HS-27A (cell line): Measurements from ENCODE around the gene ARPC2.
"Not testable (repeated sequence)": the region's sequence is repeated elsewhere in the genome, so short reads cannot be mapped to it uniquely, and the experiment has no call there.

ENCODE experiments used
- DNase-seq: peaks from one replicate; pipeline ENCODE4 v3.0.0-alpha.2; 2012; ENCODE audit warnings: low read depth, missing footprints

Gene ARPC2

GRCh38 chr2:218216674-218217359, at the start of gene ARPC2:
TSS of gene ARPC2 (plus strand) at chr2:218217189. CDS start at chr2:218217471, 282 bp downstream.
- DNase-seq, result peak; percentile 51

GRCh38 chr2:218168016-218168415, 49.0 kb upstream of the ARPC2 start:
- no peak for DNase-seq

DNA sequence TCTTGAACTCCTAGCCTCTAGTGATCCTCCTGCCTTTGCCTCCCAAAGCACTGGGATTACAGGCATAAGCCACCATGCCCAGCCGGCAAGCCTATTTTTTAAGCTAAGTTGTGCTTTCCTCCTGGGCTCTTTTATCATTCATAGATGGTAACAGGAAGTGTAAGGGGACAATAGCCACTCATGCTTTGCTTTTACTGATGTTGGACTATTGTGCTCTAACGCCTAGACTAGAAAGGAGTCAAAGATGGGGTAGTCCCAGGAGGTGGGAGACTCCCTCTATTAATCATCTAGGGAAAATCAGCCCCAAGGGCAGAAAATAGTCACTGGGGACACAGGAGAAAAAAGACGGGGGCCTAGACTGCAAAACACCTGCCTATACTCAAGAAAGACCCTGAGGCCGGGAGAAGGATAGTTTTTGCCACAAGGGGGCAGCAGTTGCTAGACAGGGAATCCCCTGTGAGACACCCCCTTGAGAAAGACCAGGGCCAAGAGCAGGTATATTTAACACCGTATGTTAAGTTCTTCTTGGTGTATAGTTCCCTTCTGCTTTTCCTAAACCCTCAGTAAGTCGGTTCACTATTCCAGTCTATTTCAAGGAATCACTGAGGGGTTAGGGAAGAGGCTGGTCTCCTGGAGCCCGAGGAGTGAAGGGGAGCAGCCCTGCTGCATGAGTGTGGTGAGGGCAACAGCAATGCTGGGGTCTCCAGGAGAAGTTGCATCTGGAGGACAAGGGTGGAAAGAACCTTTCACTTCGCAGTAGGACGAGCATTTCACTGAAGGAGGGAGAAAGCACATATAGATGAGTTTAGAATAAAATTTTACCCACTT, 48.1 kb upstream of the ARPC2 start:
- peak; percentile 3 for DNase-seq

DNA sequence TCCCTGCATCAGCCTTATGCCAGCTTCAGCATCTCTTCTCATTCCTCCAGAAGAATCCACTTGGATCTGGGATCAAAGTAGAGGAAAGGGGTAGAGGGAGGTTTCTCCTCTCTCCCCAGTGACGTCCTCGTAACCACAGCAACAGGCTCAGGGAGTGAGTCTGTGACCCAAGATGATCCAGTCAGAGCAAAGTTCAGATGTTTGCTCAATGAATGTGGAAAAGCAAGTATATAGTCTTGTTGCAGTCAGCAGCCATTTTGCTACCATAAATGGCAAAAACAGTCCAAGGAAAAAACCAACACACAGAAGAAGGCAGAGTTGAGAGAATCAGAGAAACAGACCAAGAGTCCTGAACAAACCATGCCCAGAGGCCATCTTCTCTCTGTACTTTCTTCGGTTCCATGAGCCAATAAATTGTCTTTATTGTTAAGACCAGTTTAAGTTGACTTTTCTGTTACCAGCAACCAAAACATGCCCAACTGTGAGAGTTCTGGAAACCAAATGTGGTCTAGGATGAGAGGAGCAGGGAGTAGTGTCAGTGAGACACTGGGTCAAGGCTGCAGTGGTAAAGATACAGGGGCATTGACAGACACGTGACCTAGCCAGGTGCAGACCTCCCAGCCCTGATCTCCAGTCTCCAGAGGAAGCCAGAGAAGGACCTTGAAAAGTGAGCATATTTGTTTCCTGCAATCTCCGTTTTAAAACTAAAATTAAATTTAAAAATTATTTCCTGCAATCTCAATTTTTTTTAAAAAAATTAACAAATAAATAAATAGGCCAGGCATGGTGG, 47.0 kb upstream of the ARPC2 start:
- no peak for DNase-seq

- DNase-seq, result not testable (repeated sequence)
Measured at GRCh38 chr2:218171744-218172143, 45.2 kb upstream of the ARPC2 start.

DNA sequence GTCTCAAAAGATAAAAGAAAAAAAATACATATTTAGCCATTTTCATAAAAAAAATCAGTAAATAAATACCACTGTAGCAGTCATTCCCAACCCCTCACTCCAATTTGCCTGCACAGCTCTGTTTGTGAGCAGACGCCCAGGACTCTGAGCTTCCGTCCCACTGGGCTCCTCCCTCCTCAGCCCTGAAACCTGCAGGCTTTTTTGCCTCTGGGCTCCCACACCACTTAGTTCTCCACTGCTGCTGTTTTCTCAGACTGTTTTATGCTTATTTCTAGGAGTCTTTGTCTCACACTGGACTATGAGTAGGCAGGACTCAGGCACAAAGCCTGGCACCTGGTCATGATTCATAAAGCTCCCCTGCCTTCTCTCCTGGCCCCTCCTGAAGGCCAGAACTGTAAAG, 44.1 kb upstream of the ARPC2 start:
- no peak for DNase-seq

DNA sequence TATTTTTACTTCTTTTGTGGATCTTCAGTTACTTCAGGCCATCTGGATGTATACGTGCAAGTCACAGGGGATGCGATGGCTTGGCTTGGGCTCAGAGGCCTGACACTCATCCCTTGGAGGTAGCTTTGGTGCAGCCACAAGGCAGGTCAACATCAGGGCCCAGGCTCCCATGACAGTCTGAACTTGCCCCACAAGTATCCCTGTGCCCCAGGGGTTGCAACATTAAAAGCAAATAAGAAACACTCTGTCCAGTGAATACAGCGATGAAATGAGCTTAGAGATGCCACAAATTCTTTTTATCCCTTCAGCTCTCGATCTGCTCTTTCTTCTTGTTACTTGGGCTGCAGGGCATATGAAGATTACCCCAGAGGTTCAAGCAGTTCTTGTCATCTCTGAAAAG, 37.2 kb upstream of the ARPC2 start:
- DNase-seq, result no peak

- no peak for DNase-seq
Measured at GRCh38 chr2:218180467-218181114, 36.4 kb upstream of the ARPC2 start.

DNA sequence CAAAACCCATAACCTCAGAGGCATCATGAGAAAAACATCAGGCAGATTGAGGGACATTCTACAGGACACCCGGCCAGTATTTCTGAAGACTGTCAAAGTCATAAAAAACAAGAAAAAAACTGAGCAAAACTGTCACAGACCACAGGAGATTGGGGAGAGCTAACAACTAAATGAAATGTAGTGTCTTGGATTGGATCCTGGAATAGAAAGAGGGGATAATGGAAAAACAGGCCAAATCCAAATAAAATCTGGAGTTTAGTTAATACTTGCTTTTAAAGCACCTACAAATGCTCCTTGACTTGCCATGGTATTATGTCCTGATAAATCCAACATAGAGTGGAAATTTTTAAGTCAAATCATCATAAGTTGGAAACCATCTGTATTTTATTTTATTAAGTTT, 32.7 kb upstream of the ARPC2 start:
- DNase-seq, result no peak

DNA sequence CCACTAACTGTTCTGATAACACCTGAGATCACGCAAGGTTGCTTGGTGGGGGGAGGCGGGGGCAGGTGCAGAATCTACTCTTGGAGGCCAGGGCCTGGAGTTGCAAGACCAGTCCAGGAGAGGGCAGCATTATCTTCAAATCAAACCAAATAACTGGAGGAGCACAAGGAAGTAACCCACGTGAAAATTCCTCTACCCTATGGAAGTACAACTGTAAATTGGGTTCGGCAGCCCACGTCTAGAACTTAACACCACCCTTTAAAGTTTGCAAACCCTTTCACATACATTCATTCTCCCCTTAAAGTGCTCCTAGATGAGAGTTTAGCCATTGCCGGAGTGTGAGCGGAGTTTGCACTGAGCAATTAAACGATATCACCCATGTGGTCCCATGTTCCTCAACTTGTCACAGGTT, 30.6 kb upstream of the ARPC2 start:
- peak; percentile 33 for DNase-seq

- no peak for DNase-seq
Measured at GRCh38 chr2:218186876-218187275, 30.1 kb upstream of the ARPC2 start.

GRCh38 chr2:218187296-218188015, 29.5 kb upstream of the ARPC2 start:
- DNase-seq, result no peak

- no peak for DNase-seq
Measured at GRCh38 chr2:218188528-218188927, 28.5 kb upstream of the ARPC2 start.

GRCh38 chr2:218192902-218193430, 24.0 kb upstream of the ARPC2 start:
- DNase-seq, result no peak

- DNase-seq, result no peak
Measured at GRCh38 chr2:218193701-218194100, 23.3 kb upstream of the ARPC2 start.

DNA sequence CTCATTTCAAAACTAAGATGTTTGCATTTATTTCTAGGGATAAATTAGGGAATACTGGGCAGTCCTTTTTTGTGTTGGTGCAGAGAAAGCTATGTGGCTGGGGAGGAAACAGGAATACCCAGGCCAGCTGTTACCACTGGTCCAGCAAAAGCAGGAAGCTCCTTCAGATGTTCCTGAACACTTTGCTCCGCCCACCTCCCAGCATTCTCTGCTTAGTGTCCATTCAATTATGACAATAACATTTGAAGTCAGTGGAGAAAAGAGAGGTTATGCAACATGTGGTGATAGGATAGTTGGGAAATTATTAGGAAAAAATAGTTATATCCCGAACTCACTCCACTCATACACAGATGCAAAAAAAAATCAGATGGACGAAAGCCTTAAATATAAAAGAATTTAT, 22.1 kb upstream of the ARPC2 start:
- DNase-seq, result no peak

GRCh38 chr2:218196974-218197373, 20.0 kb upstream of the ARPC2 start:
- no peak for DNase-seq

DNA sequence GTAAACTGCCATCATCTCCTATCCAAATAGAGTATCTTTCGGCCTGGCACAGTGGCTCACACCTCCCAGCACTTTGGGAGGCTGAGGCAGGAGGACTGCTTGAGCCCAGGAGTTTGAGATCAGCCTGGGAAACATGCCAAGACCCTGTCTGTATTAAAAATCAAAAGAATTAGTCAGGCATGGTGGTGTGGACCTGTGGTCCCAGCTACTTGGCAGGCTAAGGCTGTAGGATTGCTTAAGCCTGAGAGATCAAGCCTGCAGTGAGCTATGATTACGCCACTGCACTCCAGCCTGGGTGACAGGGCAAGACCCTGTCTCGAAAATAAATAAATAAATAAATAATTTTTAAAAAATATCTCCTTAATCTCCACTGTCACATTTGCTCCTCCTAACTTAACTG, 14.7 kb upstream of the ARPC2 start:
- no peak for DNase-seq

- DNase-seq, result no peak
Measured at GRCh38 chr2:218209078-218209477, 7.9 kb upstream of the ARPC2 start.

- DNase-seq, result no peak
Measured at GRCh38 chr2:218214116-218214515, 2.9 kb upstream of the ARPC2 start.

DNA sequence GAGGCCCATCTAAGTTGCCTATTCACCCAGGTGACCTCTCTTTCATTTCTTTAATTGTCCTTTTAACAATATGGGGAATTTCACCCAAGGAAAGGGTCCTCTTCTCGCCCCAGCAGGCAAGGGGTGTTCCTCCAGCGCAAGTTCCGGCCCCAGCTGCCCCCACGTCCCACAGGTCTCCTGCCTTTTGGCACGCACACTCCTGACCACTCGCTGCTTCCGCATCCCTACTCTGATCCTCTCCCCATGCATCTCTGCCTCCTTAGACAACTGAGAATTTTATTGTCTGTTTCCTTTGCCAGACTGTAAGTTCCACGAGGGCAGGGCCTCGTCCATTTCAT, 684 bp upstream of the ARPC2 start:
- no peak for DNase-seq
